Measurements from ENCODE around the gene DPH2. TPM values are rescaled to one million over a fixed set of nuclear protein-coding genes. Genes with fewer than 3 reads are reported as not detected.

The DPH2 gene
- total RNA-seq, 1 donor from 2014 or later: 9.5 TPM

DNA sequence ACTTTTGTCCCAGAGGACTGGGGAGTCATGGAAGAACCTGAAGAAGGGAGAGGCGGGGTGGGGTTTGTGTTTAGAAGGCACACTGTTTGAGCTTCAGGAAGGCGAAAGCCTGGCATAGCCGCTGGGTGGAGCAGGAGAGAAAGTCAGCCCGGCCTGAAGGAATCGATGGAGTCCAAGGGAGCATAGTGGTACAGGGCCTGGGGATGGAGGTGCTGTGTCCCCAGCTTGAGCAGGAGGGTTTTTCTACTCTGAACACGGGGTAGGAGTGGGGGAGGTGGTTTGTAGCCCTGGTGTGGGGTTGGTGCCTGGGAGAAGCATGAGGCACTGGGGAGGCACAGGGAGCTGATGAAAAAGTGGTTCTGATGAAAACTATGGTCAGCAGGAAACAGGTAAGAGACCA lies 16.9 kb downstream of the DPH2 start:
- Mint-ChIP-seq H3K27me3 (ENCODE audit: insufficient read depth, low read depth) (no peaks in the 10 kb centered on the region), H3K9me3 (no peaks in the 10 kb centered on the region), H3K4me3 (no peak overlapping the region), H3K36me3 (peaks cover 27% of the 10 kb centered on the region), H3K27ac (no peak overlapping the region), H3K4me1 (peaks cover 8% of the 10 kb centered on the region)
- DNase-seq (ENCODE audit: low spot score): no peak
- H3K27me3 ChIP-seq: no peaks in the 10 kb centered on the region
- H3K79me2 ChIP-seq (ENCODE audit: low read depth): no peaks in the 10 kb centered on the region
- H3K36me3 ChIP-seq: no peaks in the 10 kb centered on the region
- no peaks in the 10 kb centered on the region for H3K9me3 ChIP-seq (ENCODE audit: low read depth)
- no peaks in the 10 kb centered on the region for H3K4me1 ChIP-seq
- H3K4me3 ChIP-seq: no peak overlapping the region
- H3K4me2 ChIP-seq: no peak overlapping the region
- no peak overlapping the region for H2AFZ ChIP-seq (replicated peaks)
- H3K9ac ChIP-seq: no peak overlapping the region
- no peak for TF ChIP-seq EZH2 (IDR thresholded peaks at IDR 0.05)
- TF ChIP-seq, protein P1, sequence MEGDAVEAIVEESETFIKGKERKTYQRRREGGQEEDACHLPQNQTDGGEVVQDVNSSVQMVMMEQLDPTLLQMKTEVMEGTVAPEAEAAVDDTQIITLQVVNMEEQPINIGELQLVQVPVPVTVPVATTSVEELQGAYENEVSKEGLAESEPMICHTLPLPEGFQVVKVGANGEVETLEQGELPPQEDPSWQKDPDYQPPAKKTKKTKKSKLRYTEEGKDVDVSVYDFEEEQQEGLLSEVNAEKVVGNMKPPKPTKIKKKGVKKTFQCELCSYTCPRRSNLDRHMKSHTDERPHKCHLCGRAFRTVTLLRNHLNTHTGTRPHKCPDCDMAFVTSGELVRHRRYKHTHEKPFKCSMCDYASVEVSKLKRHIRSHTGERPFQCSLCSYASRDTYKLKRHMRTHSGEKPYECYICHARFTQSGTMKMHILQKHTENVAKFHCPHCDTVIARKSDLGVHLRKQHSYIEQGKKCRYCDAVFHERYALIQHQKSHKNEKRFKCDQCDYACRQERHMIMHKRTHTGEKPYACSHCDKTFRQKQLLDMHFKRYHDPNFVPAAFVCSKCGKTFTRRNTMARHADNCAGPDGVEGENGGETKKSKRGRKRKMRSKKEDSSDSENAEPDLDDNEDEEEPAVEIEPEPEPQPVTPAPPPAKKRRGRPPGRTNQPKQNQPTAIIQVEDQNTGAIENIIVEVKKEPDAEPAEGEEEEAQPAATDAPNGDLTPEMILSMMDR (IDR thresholded peaks at IDR 0.05): no peak
- TF ChIP-seq EZH2phosphoT487 (IDR thresholded peaks at IDR 0.05): no peak
- no peak overlapping the region for H3K27ac ChIP-seq
- H3F3A ChIP-seq (ENCODE audit: low read depth): peaks cover 13% of the 10 kb centered on the region
- peaks cover 6% of the 10 kb centered on the region for H4K20me1 ChIP-seq (ENCODE audit: low read depth)

DNA sequence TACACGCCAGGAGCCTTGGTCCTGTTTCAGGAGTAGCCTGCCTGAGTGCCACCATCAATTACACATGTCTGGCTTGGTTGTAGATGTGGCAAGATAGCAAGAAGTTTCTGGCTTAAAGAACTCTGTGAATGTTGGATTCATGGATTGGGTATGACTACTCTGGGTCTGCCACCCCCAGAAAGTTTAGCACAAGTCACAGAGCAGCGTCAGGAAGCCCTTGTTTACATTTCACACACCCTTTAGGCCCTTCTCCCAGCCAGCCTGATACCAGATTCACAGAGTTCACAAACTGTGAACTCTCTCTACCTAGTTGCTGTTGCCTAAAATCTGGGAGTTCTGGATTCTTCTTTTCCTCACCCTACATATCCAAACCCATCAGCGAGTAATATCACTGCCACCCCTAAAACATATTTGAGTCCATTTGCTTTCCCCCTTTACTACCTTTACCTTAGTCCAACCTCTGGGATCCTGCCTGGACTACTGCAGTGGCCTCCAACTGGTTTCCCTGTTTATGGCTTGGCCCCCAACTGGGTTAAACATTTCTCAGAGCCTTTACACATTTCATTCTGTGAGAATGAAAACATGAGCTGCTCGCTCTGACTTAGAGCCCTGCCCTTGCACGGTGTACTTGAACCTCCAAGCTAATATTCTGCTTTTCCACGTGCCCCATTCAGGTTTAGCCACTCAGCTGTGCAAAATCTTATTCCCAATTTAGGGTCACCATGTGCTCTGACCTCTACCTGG lies 17.5 kb downstream of the DPH2 start:
- DNase-seq (ENCODE audit: low spot score): no peak
- TF ChIP-seq EZH2 (IDR thresholded peaks at IDR 0.05) (no peak), EZH2phosphoT487 (IDR thresholded peaks at IDR 0.05) (no peak)
- TF ChIP-seq, protein P1 (IDR thresholded peaks at IDR 0.05): no peak
- no peaks in the 10 kb centered on the region for H3K9me3 Mint-ChIP-seq
- H3K79me2 ChIP-seq (ENCODE audit: low read depth): no peaks in the 10 kb centered on the region
- H3K9ac ChIP-seq: no peak overlapping the region
- no peaks in the 10 kb centered on the region for H3K4me1 ChIP-seq
- no peaks in the 10 kb centered on the region for H3K36me3 ChIP-seq
- H4K20me1 ChIP-seq (ENCODE audit: low read depth): peaks cover 6% of the 10 kb centered on the region
- peaks cover 18% of the 10 kb centered on the region for H3F3A ChIP-seq (ENCODE audit: low read depth)
- no peak overlapping the region for H2AFZ ChIP-seq (replicated peaks)
- no peaks in the 10 kb centered on the region for H3K9me3 ChIP-seq (ENCODE audit: low read depth)
- H3K4me3 Mint-ChIP-seq: no peak overlapping the region
- H3K4me3 ChIP-seq: no peak overlapping the region
- no peak overlapping the region for H3K27ac Mint-ChIP-seq
- no peak overlapping the region for H3K4me2 ChIP-seq
- H3K27me3 ChIP-seq: no peaks in the 10 kb centered on the region
- peaks cover 6% of the 10 kb centered on the region for H3K4me1 Mint-ChIP-seq
- H3K27me3 Mint-ChIP-seq (ENCODE audit: insufficient read depth, low read depth): no peaks in the 10 kb centered on the region
- no peak overlapping the region for H3K27ac ChIP-seq
- peaks cover 25% of the 10 kb centered on the region for H3K36me3 Mint-ChIP-seq

DNA sequence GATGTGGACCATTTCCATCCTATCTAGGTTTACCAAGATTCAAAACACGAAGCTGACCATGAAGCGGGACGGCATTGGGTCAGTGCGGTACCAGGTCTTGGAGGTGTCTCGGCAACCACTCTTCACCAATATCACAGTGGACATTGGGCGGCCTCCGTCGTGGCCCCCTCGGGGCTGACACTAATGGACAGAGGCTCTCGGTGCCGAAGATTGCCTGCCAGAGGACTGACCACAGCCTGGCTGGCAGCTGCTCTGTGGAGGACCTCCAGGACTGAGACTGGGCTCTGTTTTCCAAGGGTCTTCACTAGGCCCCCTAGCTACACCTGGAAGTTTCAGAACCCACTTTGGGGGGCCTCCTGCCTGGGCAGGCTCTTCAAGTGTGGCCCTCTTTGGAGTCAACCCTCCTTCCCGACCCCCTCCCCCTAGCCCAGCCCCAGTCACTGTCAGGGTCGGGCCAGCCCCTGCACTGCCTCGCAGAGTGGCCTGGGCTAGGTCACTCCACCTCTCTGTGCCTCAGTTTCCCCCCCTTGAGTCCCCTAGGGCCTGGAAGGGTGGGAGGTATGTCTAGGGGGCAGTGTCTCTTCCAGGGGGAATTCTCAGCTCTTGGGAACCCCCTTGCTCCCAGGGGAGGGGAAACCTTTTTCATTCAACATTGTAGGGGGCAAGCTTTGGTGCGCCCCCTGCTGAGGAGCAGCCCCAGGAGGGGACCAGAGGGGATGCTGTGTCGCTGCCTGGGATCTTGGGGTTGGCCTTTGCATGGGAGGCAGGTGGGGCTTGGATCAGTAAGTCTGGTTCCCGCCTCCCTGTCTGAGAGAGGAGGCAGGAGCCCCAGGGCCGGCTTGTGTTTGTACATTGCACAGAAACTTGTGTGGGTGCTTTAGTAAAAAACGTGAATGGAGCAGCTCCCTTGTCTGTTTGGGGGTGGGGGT lies 20.7 kb downstream of the DPH2 start:
- TF ChIP-seq EZH2 (IDR thresholded peaks at IDR 0.05): no peak
- TF ChIP-seq EZH2phosphoT487 (IDR thresholded peaks at IDR 0.05): no peak
- TF ChIP-seq, protein P1 (IDR thresholded peaks at IDR 0.05): no peak
- H3K36me3 ChIP-seq: no peaks in the 10 kb centered on the region
- no peak for DNase-seq (ENCODE audit: low spot score)
- H3K27me3 ChIP-seq: no peaks in the 10 kb centered on the region
- H3K9ac ChIP-seq: no peak overlapping the region
- H3K9me3 ChIP-seq (ENCODE audit: low read depth): no peaks in the 10 kb centered on the region
- H3K4me1 ChIP-seq: no peaks in the 10 kb centered on the region
- no peak overlapping the region for H2AFZ ChIP-seq (replicated peaks)
- Mint-ChIP-seq H3K9me3 (no peaks in the 10 kb centered on the region), H3K4me1 (peaks cover 6% of the 10 kb centered on the region), H3K36me3 (peaks cover 8% of the 10 kb centered on the region), H3K27me3 (ENCODE audit: insufficient read depth, low read depth) (peaks cover 4% of the 10 kb centered on the region), H3K4me3 (peak overlapping the region; percentile 90), H3K27ac (no peak overlapping the region)
- H3K4me3 ChIP-seq: peak overlapping the region; percentile 58
- H3K27ac ChIP-seq: no peak overlapping the region
- H4K20me1 ChIP-seq (ENCODE audit: low read depth): peaks cover 11% of the 10 kb centered on the region
- peaks cover 24% of the 10 kb centered on the region for H3F3A ChIP-seq (ENCODE audit: low read depth)
- no peaks in the 10 kb centered on the region for H3K79me2 ChIP-seq (ENCODE audit: low read depth)
- H3K4me2 ChIP-seq: peak overlapping the region; percentile 80

Data from neural progenitor cell (in vitro differentiated cells).